NCI-H2029 treated with DMSO at 0.1 percent for 48 hours (cell line): Measurements from ENCODE around the gene ATF7.
"Not testable (repeated sequence)": the region's sequence is repeated elsewhere in the genome, so short reads cannot be mapped to it uniquely, and the experiment has no call there.

Experiments used
- DNase-seq: peaks from one replicate; lab custom pipeline; 2025; lab: John Stamatoyannopoulos, UW

ATF7 gene

GRCh38 chr12:53625946-53626701 is at the start of gene ATF7:
ATF7 (minus strand) TSS chr12:53626382; CDS start chr12:53601000, 25,382 bp downstream.
- DNase-seq, result peak; percentile 95

- no peak for DNase-seq
Measured at GRCh38 chr12:53674977-53675700, 49.0 kb upstream of the ATF7 start.

DNA sequence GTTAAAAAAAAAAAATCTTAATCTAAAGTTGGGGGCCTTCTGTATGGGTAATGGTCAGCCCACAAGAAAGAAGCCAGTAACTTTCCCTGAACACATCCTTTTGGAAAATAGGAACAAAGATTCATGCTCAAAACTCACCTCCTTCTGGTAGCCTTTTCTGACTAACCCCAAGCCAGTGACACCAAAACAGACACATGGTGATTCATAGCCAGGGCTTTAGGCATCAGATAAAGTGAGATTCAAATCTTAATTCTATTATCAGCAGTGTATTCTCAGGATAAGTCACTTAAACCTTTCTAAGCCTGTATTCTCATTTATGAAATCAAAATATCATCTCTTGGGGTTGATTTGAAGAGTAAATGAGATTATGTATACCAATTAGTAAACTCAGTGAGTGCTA is 44.8 kb upstream of the ATF7 start:
- no peak for DNase-seq

GRCh38 chr12:53670308-53670707 is 44.1 kb upstream of the ATF7 start:
- no peak for DNase-seq

DNA sequence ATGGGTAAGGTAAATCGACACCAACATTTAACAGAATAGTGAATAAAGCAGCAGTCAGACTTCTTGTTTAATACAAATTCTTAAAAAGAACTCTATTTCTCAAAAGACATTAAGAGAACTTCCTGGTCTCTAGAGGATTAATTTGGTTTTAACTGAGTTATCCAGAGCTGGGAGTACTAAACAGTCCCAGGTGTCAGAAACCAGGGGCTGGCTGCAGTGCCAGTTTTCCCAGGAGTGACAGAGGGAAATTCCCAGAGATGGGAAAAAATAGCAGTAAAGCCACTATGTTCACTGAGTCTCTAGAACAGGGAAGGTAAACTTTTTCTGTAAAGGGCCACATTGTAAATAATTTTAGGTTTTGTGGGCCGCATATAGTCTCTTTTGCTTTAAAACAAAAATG is 40.9 kb upstream of the ATF7 start:
- DNase-seq, result no peak

DNA sequence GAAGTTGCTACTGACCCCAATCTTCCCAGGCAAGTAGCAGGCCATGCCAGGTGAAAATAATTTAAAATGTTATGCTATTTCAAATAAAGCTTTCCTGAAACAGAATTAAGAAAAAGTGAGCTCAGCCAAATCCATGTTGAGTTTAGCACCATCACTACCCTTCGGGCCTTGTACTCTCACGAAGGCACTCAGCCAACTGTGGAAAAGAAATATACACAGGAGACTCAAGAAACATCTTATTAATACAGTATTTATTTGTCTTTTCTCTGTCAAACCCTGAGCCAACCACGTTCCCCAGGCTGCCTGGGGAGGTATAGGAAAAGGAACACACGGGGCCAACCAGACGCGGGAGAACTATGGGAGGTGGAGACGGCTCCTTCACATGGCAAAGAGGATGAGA is 38.8 kb upstream of the ATF7 start:
- DNase-seq, result no peak

DNA sequence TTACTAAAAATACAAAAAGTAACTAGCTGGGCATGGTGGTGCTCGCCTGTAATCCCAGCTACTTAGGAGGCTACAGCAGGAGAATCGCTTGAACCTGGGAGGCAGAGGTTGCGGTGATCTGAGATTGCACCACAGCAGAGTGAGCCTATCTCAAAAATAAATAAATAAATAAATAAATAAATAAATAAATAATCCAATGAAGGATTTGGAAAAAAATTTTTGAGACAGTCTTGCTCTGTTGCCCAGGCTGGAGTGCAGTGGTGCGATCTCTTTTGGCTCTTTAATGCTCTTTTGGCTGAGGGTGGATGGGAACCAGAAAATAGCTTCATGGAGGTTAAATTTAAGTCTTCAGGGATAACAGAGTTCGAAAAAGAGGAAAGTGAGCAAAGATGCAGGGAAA is 38.0 kb upstream of the ATF7 start:
- no peak for DNase-seq

GRCh38 chr12:53660041-53660440 is 33.9 kb upstream of the ATF7 start:
- DNase-seq, result no peak

GRCh38 chr12:53659571-53659981 is 33.4 kb upstream of the ATF7 start:
- peak; percentile 58 for DNase-seq

GRCh38 chr12:53659011-53659551 is 32.9 kb upstream of the ATF7 start:
- peak; percentile 87 for DNase-seq

GRCh38 chr12:53657041-53657440 is 30.9 kb upstream of the ATF7 start:
- DNase-seq, result no peak

DNA sequence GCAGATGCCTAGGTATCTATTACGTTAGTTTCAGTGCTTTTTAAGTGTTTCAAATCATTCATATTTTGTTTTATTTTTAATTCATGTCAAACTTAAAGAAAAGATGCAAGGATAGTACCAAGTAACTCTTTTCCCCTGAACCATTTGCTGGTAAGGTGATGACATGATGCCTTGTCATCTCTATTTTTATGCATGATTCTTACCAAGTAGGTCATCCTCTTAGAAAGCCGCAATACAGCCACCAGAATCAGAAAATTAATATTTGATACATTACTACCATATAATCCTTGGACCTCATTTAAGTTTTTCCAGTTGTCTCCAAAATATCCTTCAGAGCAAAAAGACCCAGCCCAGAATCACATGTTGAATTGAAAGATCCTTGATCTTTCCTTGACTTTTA is 27.4 kb upstream of the ATF7 start:
- DNase-seq, result no peak

- DNase-seq, result no peak
Measured at GRCh38 chr12:53652366-53652765, 26.2 kb upstream of the ATF7 start.

DNA sequence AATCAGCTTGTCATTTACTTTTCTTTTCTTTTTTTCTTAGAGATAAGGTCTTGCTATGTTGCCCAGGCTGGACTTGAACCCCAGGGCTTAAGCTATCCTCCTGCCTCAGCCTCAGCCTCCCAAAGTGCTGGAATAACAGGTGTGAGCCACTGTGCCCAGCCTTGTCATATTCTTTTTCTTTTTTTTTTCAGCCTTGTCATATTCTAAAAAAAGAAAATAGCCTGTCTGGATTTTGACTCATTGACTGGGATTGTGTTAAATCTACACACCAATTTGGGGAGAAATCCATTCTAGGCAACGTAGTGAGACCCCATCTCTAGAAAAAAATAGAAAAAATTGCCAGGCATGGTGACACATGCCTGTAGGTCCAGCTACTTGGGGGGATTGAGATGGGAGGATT is 25.6 kb upstream of the ATF7 start:
- DNase-seq, result no peak

GRCh38 chr12:53646300-53646699 is 20.1 kb upstream of the ATF7 start:
- not testable (repeated sequence) for DNase-seq

DNA sequence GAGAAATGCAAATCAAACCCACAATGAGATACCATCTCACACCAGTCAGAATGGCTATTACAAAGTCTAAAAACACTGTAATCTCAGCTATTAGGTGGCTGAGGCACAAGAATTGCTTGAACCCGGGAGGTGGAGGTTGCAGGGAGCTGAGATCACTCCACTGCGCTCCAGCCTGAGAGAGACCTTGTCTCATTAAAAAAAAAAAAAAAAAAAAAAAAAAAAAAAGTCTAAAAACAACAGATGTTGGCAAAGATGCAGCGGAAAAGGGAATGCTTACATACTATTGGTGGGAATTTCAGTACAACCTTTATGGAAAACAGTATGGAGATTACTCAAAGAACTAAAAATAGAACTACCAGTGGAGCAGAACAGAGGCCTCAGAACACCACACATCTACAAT is 19.0 kb upstream of the ATF7 start:
- DNase-seq, result no peak

DNA sequence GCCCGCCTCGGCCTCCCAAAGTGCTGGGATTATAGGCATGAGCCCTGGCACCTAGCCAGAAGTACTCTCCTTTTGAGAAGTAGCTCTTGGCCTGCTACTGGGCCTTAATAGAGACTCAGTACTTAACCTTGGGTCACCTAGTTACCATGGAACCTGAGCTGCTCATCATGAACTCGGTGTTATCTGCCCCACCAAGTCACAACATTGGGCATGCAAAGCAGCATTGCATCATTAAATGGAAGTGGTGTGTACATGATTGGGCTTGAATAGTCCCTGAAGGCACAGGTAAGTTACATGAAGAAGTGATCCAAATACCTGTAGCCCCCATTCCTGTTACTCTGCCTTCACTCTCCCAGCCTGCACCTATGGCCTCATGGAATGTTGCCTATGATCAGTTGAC is 18.0 kb upstream of the ATF7 start:
- DNase-seq, result no peak

DNA sequence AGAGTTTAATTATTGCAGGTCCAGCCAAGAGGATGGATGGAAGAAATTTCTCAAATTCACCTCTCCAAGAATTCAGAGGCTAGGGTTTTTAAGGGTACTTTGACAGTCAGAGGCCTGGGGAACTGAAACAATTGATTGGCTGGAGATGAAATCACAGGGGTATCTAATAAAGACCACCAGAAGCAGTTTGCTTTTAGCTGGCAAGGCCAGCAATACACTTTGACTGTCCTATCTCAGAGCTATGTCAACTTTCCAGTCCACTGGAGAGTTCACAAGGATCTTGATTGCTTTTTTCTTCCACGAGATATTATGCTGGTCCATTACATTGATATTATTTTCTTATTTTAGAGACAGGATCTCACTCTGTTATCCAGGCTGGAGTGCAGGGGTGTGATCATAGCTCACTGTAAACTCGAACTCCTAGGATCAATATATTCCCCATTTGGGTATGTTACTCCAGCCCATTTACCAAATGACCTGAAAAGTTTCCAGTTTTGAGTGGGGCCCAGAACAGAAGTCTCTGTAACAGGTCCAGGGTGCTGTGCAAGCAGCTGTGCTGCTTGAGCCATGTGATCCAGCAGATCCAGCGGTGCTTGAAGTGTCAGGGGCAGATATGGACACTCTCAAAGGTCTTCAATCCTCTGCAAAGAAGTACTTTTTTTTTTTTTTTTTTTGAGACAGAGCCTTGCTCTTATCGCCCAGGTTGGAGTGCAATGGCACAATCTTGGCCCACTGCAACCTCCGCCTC is 17.2 kb upstream of the ATF7 start:
- no peak for DNase-seq

- no peak for DNase-seq
Measured at GRCh38 chr12:53638057-53638456, 11.9 kb upstream of the ATF7 start.

DNA sequence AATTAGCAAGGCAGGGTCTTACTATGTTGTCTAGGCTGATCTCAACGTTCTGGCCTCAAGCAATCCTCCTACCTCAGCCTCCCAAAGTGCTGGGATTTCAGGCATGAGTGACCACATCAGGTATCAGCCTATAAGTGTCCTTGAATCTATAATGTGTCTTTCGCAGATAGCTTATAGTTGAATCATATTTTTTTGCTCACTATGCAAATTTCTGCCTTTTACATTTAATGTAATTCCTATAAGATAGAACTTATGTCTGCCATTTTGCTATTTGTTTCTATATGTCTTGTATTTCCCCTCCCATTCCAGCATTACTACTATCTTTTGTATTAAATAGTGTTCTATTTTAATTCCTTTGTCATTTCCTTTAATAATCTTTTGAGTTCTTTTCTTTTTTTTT is 10.5 kb upstream of the ATF7 start:
- DNase-seq, result no peak

DNA sequence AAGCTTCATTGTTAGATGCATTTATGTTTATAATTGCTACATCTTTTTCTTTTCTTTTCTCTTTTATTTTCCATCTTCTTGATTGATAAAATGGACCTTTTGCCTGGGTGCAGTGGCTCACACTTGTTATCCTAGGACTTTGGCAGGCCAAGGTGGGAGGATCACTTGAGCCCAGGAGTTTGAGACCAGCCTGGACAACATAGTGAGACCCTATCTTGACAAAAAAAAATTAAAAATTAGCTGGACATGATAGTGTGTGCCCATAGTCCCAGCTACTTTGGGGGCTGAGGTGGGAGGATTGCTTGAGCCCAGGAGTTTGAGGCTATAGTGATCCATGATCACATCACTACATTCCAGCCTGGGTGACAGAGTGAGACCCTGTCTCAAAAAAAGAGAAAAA is 9.5 kb upstream of the ATF7 start:
- not testable (repeated sequence) for DNase-seq

DNA sequence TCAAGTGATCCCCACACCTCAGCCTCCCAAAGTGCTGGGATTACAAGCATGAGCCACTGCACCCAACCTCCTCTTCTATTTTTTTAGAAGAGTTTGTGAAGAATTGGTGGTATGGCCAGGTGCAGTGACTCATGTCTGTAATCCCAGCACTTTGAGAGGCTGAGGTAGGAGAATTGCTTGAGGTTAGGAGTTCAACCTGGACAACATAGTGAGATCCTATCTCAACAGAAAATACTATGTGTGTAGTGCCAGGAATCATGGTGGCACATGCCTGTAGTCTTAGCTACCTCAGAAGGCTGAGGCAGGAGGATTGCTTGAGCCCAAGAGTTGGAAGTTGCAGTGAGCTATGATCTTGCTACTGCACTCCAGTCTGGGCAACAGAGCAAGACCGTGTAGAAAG is 5.5 kb upstream of the ATF7 start:
- DNase-seq, result no peak

- DNase-seq, result no peak
Measured at GRCh38 chr12:53627919-53628318, 1.7 kb upstream of the ATF7 start.
